Hepatocyte (in vitro differentiated cells): ENCODE measurements around the gene FGD5. TPM values are rescaled to one million over a fixed set of nuclear protein-coding genes. Genes with fewer than 3 reads are reported as not detected.

Experiments used
- DNase-seq: peaks from one replicate; pipeline ENCODE4 v3.0.0-alpha.2; 2016; ENCODE audit warnings: low spot score
- H2AFZ ChIP-seq: fragments of 200-600 bp; sonication (generic); 2 replicates; pipeline ENCODE4 v1.6.0; 2016; ENCODE audit warnings: antibody characterized with exemption, mild to moderate bottlenecking
- H3K27ac ChIP-seq: fragments of 200-600 bp; sonication (generic); 2 replicates; pipeline ENCODE4 v1.5.1; 2016; ENCODE audit warnings: mild to moderate bottlenecking
- H3K27me3 ChIP-seq: fragments of 200-600 bp; sonication (generic); 2 replicates; pipeline ENCODE4 v1.6.1; 2016
- H3K36me3 ChIP-seq: fragments of 200-600 bp; sonication (generic); replicated peaks from 2 replicates; pipeline ENCODE4 v1.5.1; 2016; ENCODE audit warnings: low read depth; ENCODE audit not compliant: insufficient read depth
- H3K4me1 ChIP-seq: fragments of 200-600 bp; sonication (generic); 2 replicates; pipeline ENCODE4 v1.5.1; 2016; ENCODE audit warnings: mild to moderate bottlenecking, moderate library complexity; ENCODE audit not compliant: insufficient read depth
- H3K4me2 ChIP-seq: fragments of 200-600 bp; sonication (generic); 2 replicates; pipeline ENCODE4 v1.6.0; 2016
- H3K4me3 ChIP-seq: fragments of 200-600 bp; sonication (generic); 2 replicates; pipeline ENCODE4 v1.5.1; 2016; ENCODE audit warnings: mild to moderate bottlenecking
- H3K79me2 ChIP-seq: fragments of 200-600 bp; sonication (generic); 2 replicates; pipeline ENCODE4 v1.6.0; 2017; ENCODE audit warnings: mild to moderate bottlenecking
- H3K9me2 ChIP-seq: fragments of 200-600 bp; sonication (generic); replicated peaks from 2 replicates; pipeline ENCODE4 v1.6.0; 2017; ENCODE audit warnings: mild to moderate bottlenecking; ENCODE audit not compliant: insufficient read depth
- H3K9me3 ChIP-seq: fragments of 200-600 bp; sonication (generic); 2 replicates; pipeline ENCODE4 v1.5.1; 2016; ENCODE audit warnings: low read depth, mild to moderate bottlenecking
- H4K20me1 ChIP-seq: fragments of 200-600 bp; sonication (generic); 2 replicates; pipeline ENCODE4 v1.6.0; 2016; ENCODE audit warnings: mild to moderate bottlenecking; ENCODE audit not compliant: insufficient read depth, poor library complexity, severe bottlenecking
- EZH2 ChIP-seq: fragments of 200-600 bp; sonication (generic); IDR thresholded peaks from 2 replicates; pipeline ENCODE4 v1.6.1; 2016; ENCODE audit warnings: antibody characterized with exemption, mild to moderate bottlenecking, borderline replicate concordance
- EZH2phosphoT487 ChIP-seq: fragments of 200-600 bp; sonication (generic); IDR thresholded peaks from one replicate; pipeline ENCODE4 v1.6.1; 2018; ENCODE audit warnings: antibody characterized with exemption, mild to moderate bottlenecking, low read depth, moderate library complexity; ENCODE audit not compliant: unreplicated experiment, severe bottlenecking
- WGBS: methylation state at CpG from one replicate; pipeline ENCODE4 v1.1.6; 2016; ENCODE audit warnings: low lambda C conversion rate; ENCODE audit errors: missing lambda C conversion rate; 5-methylcytosine and 5-hydroxymethylcytosine counted together
- polyA plus RNA-seq: library from polyadenylated mRNA; unstranded; fragments of >200 nt; fragmentation: Nextera tagmentation; extraction: Ambion mirVana; gene quantifications from 2 replicates; pipeline ENCODE4 v1.2.1, GENCODE V29; 2016
- total RNA-seq: library from RNA; depleted of rRNA; stranded (reverse); fragments of >200 nt; gene quantifications from 2 replicates; pipeline ENCODE4 v1.2.3, GENCODE V29; 2014
- TF ChIP-seq, protein P1 (sequence below): fragments of 200-600 bp; sonication (generic); IDR thresholded peaks from 2 replicates; pipeline ENCODE4 v1.5.1; 2016; ENCODE audit warnings: antibody characterized with exemption, mild to moderate bottlenecking; ENCODE audit not compliant: poor library complexity

Gene FGD5
- total and polyA plus RNA-seq, 2 experiments from 2014 or later = 2.9 to 3.3 TPM

DNA sequence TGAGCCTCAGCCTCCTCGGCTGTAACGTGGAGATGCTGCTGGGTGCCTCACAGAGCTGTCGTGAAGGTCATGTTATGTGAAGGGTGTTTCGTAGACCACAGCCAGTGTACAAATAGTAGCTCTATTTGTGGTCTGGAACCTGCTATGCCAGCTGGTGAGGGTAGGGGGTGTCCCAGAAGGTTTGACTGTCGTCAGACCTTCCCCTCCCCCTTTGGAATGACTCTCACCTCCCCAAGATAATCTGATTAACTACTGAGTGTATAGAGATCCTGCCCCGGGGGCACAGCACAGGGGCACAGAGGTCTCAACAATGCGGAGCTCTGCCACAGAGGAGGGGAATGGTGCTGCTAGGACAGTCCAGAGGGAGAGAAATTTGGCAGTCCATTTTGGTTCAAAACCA, 20.5 kb downstream of the FGD5 start:
- no peak overlapping the region for H3K4me3 ChIP-seq
- H3K4me1 ChIP-seq = peaks cover 18% of the 10 kb centered on the region
- peaks cover 4% of the 10 kb centered on the region for H3K27me3 ChIP-seq
- H3K9me2 ChIP-seq = no peaks in the 10 kb centered on the region
- no peak overlapping the region for H3K27ac ChIP-seq
- H2AFZ ChIP-seq = no peak overlapping the region
- no peak for DNase-seq
- 49% methylated on average over 7 of the region's 7 CpGs for WGBS
- no peak overlapping the region for H3K4me2 ChIP-seq
- no peaks in the 10 kb centered on the region for H3K79me2 ChIP-seq
- no peaks in the 10 kb centered on the region for H4K20me1 ChIP-seq
- no peaks in the 10 kb centered on the region for H3K9me3 ChIP-seq
- TF ChIP-seq, protein P1, sequence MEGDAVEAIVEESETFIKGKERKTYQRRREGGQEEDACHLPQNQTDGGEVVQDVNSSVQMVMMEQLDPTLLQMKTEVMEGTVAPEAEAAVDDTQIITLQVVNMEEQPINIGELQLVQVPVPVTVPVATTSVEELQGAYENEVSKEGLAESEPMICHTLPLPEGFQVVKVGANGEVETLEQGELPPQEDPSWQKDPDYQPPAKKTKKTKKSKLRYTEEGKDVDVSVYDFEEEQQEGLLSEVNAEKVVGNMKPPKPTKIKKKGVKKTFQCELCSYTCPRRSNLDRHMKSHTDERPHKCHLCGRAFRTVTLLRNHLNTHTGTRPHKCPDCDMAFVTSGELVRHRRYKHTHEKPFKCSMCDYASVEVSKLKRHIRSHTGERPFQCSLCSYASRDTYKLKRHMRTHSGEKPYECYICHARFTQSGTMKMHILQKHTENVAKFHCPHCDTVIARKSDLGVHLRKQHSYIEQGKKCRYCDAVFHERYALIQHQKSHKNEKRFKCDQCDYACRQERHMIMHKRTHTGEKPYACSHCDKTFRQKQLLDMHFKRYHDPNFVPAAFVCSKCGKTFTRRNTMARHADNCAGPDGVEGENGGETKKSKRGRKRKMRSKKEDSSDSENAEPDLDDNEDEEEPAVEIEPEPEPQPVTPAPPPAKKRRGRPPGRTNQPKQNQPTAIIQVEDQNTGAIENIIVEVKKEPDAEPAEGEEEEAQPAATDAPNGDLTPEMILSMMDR = no peak
- no peak for TF ChIP-seq EZH2
- no peak for TF ChIP-seq EZH2phosphoT487
- no peaks in the 10 kb centered on the region for H3K36me3 ChIP-seq

DNA sequence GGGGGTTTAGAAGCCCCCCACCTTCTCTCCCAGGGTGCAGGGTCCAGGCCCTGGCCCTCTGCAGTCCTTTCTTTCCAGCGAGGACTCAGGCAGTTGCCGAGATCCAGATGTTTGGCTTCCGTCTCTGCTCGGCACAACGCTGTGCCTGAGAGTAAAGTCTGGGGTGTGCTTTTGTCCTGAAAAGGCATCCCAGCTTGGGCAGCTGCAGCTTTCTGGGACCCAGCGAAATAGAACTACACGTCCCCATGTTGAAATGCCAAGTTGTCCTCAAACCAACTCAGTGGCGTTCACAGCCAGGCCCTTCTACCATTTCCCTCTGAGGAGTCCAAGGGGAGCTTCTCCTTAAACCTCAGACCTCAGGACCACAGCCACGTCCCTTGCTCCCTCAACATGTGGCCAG, 23.1 kb downstream of the FGD5 start:
- WGBS = 54% methylated on average over 9 of the region's 9 CpGs
- H3K4me1 ChIP-seq = peaks cover 25% of the 10 kb centered on the region
- no peaks in the 10 kb centered on the region for H4K20me1 ChIP-seq
- no peak overlapping the region for H3K4me2 ChIP-seq
- no peaks in the 10 kb centered on the region for H3K9me2 ChIP-seq
- DNase-seq = no peak
- no peaks in the 10 kb centered on the region for H3K9me3 ChIP-seq
- TF ChIP-seq, protein P1 = no peak
- TF ChIP-seq EZH2phosphoT487 = no peak
- no peak for TF ChIP-seq EZH2
- no peak overlapping the region for H2AFZ ChIP-seq
- no peak overlapping the region for H3K4me3 ChIP-seq
- no peaks in the 10 kb centered on the region for H3K36me3 ChIP-seq
- no peaks in the 10 kb centered on the region for H3K79me2 ChIP-seq
- peaks cover 10% of the 10 kb centered on the region for H3K27me3 ChIP-seq
- H3K27ac ChIP-seq = no peak overlapping the region

DNA sequence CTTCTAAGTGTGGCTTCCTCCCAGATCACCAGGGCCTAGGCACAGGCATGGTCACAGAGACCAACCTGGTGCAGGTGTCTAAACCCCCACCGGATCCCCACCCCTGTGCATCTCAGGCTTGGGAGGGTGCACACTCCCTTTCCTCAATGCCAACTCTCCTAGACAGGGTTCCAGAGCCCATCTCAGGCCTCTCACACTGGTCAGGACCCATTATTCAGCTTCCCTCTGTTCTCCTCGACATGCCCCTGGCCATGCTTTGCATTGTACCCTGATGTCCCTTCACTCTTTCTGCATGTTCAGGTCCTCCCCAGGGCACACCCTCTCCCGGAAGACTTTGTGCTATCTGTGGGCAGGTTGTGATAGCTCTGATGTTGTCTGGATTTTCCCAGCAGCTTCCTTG, 23.5 kb downstream of the FGD5 start:
- TF ChIP-seq, protein P1 = no peak
- TF ChIP-seq EZH2phosphoT487 (no peak), EZH2 (no peak)
- Histone ChIP-seq H3K27me3 (peaks cover 10% of the 10 kb centered on the region), H3K36me3 (no peaks in the 10 kb centered on the region), H2AFZ (no peak overlapping the region), H3K9me2 (no peaks in the 10 kb centered on the region), H3K27ac (no peak overlapping the region), H3K4me3 (no peak overlapping the region), H4K20me1 (no peaks in the 10 kb centered on the region), H3K4me2 (no peak overlapping the region), H3K4me1 (peaks cover 21% of the 10 kb centered on the region), H3K9me3 (no peaks in the 10 kb centered on the region), H3K79me2 (no peaks in the 10 kb centered on the region)
- no peak for DNase-seq
- 88% methylated on average over 3 of the region's 3 CpGs for WGBS

DNA sequence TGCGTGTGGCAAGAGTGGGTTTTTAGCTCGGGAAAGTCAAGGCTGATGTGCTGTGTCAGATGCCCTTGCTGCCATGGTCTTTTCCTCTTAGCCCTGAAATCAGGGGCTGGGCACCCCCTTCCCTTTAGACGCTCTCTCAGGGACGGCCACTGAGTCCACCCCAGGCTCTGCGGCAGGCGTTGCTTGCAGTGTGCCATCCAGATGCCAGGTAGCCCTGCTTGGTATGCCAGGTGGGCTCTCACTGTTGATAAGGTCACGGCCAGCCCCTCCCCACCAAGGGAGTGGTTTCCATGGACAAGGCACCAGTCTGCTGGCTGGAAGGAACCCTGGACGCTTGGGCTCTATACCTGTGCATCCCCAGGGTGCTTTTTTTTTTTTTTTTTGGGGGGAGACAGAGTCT, 24.6 kb downstream of the FGD5 start:
- TF ChIP-seq EZH2 = no peak
- TF ChIP-seq, protein P1 = no peak
- no peak for TF ChIP-seq EZH2phosphoT487
- no peak overlapping the region for H3K4me3 ChIP-seq
- H3K27me3 ChIP-seq = peaks cover 10% of the 10 kb centered on the region
- H2AFZ ChIP-seq = no peak overlapping the region
- H3K79me2 ChIP-seq = no peaks in the 10 kb centered on the region
- H3K4me2 ChIP-seq = no peak overlapping the region
- no peak overlapping the region for H3K27ac ChIP-seq
- no peaks in the 10 kb centered on the region for H3K9me3 ChIP-seq
- WGBS = 97% methylated on average over 8 of the region's 8 CpGs
- H3K9me2 ChIP-seq = no peaks in the 10 kb centered on the region
- no peaks in the 10 kb centered on the region for H3K36me3 ChIP-seq
- H4K20me1 ChIP-seq = no peaks in the 10 kb centered on the region
- no peak for DNase-seq
- peaks cover 20% of the 10 kb centered on the region for H3K4me1 ChIP-seq
